ENCODE results near the gene AP1B1. TPM values are rescaled to one million over a fixed set of nuclear protein-coding genes. Genes with fewer than 3 reads are reported as not detected.
A peak's percentile ranks its signal among the peaks of the same experiment; 100 is the strongest.
"Not testable (repeated sequence)": the region's sequence is repeated elsewhere in the genome, so short reads cannot be mapped to it uniquely, and the experiment has no call there.

Gene AP1B1
- total RNA-seq, 1 donor from 2014 or later = 70.3 TPM

DNA sequence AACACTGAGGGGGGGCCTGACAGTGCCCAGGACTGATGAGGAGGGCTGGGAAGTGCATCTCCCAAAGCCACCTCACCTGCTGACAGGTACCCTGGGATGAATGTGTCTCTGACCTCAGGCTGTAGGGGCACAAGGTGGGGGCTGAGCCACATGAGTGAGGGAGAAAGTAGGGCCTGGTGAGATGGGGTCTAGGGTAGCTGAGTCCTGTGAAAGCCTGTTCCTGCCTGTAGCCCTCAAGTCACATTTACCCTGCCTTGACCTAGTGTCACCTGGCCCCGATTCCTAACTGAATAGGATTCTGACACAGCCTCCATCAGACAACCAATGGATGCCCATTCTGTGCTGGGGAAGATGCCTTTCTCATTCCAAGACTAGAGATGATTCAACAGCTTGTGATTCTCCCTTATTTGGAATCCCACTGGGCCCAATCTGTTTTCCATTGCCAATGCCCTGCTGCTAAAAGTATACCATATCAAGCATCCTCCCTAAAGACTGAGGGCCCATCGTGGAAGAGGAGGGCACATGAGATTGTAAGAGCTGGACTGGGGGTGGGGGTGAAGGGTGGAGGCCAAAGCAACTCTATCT is 38.9 kb upstream of the AP1B1 start:
- intact Hi-C loops (cut with DNase I) = no loop called here

DNA sequence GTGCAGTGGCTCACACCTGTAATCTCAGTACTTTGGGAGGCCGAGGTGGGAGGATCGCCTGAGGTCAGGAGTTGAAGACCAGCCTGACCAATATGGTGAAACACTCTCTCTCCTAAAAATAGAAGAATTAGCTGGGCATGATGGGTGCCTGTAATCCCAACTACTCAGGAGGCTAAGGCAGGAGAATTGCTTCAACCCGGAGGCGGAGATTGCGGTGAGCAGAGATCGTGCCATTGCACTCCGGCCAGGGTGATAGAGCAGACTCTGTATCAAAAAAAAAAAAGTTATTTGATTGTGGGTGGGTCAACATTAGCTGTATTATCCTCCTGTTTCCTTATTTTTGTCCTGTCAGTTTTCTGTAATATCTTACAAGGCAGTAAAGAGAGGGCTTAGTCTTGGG is 38.1 kb upstream of the AP1B1 start:
- H3K27me3 ChIP-seq (ENCODE audit: low read depth) = no peaks in the 10 kb centered on the region
- no peak overlapping the region for H3K27ac ChIP-seq
- TF ChIP-seq, protein P1, sequence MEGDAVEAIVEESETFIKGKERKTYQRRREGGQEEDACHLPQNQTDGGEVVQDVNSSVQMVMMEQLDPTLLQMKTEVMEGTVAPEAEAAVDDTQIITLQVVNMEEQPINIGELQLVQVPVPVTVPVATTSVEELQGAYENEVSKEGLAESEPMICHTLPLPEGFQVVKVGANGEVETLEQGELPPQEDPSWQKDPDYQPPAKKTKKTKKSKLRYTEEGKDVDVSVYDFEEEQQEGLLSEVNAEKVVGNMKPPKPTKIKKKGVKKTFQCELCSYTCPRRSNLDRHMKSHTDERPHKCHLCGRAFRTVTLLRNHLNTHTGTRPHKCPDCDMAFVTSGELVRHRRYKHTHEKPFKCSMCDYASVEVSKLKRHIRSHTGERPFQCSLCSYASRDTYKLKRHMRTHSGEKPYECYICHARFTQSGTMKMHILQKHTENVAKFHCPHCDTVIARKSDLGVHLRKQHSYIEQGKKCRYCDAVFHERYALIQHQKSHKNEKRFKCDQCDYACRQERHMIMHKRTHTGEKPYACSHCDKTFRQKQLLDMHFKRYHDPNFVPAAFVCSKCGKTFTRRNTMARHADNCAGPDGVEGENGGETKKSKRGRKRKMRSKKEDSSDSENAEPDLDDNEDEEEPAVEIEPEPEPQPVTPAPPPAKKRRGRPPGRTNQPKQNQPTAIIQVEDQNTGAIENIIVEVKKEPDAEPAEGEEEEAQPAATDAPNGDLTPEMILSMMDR (IDR thresholded peaks at IDR 0.05) = no peak
- no peaks in the 10 kb centered on the region for H3K9me3 ChIP-seq
- intact Hi-C loops (cut with DNase I) = no loop called here
- H3K36me3 ChIP-seq = no peaks in the 10 kb centered on the region
- DNase-seq (no peak), ATAC-seq (no peak)
- H3K4me3 ChIP-seq = no peak overlapping the region
- no peaks in the 10 kb centered on the region for H3K4me1 ChIP-seq

More for the DNA sequence above, 38.9 kb upstream of the AP1B1 start:
- no peaks in the 10 kb centered on the region for H3K9me3 ChIP-seq
- TF ChIP-seq, protein P1 (IDR thresholded peaks at IDR 0.05) = no peak
- H3K27ac ChIP-seq = no peak overlapping the region
- no peak overlapping the region for H3K4me3 ChIP-seq
- no peaks in the 10 kb centered on the region for H3K36me3 ChIP-seq
- DNase-seq (no peak), ATAC-seq (no peak)
- H3K4me1 ChIP-seq = no peaks in the 10 kb centered on the region
- no peaks in the 10 kb centered on the region for H3K27me3 ChIP-seq (ENCODE audit: low read depth)

DNA sequence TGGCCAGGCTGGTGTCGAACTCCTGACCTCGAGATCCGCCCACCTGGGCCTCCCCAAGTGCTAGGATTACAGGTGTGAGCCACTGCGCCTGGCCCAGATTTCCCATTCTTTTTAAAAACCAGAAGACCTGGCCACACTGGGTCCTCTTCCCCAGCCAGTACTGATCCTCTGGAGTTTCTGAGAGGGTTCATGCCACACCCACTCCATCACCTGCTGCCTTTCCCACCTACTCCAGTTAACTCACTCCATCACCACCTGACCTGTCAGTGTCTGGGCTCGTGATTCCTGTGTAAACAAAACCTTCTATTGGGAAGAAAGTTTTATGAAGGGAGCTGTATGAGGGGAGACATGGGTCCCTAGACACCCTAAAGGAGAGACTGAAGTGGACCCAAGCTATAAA is 30.3 kb upstream of the AP1B1 start:
- H3K36me3 ChIP-seq; intact Hi-C loops (cut with DNase I); H3K9me3 ChIP-seq; H3K27ac ChIP-seq; H3K4me3 ChIP-seq; DNase-seq; H3K27me3 ChIP-seq (ENCODE audit: low read depth); ATAC-seq; H3K4me1 ChIP-seq: not testable (repeated sequence)

DNA sequence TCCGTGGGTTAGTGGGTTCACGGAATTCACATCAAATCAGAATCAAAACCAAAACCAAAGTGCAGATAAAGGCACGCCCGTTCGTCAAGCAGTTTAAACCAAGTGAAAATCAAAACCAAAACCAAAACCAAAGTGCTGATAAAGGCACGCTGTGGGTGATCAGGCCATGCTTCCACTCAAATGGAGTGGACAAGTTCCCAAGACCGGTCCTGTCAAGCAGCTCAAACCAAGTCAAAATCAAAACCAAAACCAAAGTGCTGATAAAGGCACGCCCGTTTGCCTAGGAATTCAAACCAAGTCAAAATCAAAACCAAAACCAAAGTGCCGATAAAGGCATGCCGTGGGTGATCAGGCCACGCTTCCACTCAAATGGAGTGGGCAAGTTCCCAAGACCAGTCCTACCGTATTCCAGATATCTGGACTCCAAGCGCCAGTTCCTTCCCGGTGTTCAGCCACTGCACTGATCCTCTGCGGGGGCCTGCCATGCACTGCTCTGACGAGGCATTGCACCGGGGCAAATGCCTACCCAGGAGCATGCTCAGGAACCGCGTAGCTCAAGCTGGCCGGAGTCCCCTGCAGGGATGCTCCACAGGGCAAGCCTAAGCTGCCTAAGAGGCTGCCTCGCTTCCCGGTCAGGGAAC is 26.7 kb upstream of the AP1B1 start:
- H3K4me1 ChIP-seq; H3K27me3 ChIP-seq (ENCODE audit: low read depth); intact Hi-C loops (cut with DNase I); H3K36me3 ChIP-seq; H3K9me3 ChIP-seq: not testable (repeated sequence)
- ATAC-seq (peak; percentile 67 to 82), DNase-seq (peak; percentile 53)
- Histone ChIP-seq H3K27ac (peak overlapping the region; percentile 78), H3K4me3 (peak overlapping the region; percentile 57)

DNA sequence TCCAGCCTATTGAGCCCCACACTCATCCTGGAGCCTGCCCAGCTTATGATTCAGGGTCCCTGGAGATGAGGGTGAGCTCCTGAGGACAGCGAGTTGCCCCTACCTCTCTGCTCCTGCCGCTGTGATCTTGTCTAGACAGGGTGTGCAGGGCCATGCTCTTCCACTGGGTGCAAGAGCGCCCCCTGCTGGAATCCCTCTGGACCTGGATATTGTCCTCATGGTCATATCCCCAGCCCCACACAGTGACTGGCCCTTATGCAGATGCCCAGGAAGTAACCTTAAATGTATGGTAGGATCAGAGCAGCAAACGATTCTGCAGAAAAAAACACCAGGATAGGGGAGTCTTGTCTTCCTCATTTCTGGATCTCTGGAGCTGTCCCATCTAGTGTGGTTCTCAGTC is 24.4 kb upstream of the AP1B1 start:
- H3K36me3 ChIP-seq; H3K27ac ChIP-seq; H3K27me3 ChIP-seq (ENCODE audit: low read depth); H3K4me1 ChIP-seq; H3K4me3 ChIP-seq; DNase-seq; intact Hi-C loops (cut with DNase I); H3K9me3 ChIP-seq: not testable (repeated sequence)
- TF ChIP-seq, protein P1 (IDR thresholded peaks at IDR 0.05) = peak; percentile 46
- peak; percentile 66 to 84 for ATAC-seq

DNA sequence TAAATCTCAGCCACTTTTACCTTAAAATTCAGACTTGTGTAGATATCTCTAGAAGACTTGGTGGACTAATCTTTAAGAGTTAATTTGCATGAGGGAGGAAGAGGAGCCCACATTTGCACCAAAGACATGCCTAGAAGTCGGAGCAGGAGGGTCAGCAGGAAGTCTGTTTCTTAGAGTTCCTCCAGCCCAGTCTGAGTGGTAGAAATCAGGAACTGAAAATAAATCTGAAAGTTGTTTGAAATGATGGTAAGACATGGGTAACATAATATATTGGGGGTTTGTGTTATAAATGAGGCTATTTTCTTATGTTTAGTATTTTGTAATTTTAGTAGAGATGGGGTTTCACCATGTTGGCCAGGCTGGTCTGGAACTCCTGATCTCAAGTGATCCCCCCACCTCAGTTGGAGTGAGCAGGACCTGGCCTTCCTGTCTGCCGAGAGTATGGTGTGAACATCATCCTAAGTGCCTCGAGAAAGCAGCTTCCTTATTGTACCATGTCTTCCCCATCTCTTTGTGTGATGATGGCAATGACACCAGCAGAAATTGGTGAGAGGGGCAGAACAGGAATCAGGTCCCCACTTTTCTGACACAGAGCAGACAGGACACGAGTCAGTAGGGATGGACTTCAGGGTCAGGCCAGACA is 23.3 kb upstream of the AP1B1 start:
- H3K4me1 ChIP-seq; H3K4me3 ChIP-seq; DNase-seq; ATAC-seq; H3K27ac ChIP-seq; H3K36me3 ChIP-seq; H3K27me3 ChIP-seq (ENCODE audit: low read depth); intact Hi-C loops (cut with DNase I); H3K9me3 ChIP-seq: not testable (repeated sequence)

DNA sequence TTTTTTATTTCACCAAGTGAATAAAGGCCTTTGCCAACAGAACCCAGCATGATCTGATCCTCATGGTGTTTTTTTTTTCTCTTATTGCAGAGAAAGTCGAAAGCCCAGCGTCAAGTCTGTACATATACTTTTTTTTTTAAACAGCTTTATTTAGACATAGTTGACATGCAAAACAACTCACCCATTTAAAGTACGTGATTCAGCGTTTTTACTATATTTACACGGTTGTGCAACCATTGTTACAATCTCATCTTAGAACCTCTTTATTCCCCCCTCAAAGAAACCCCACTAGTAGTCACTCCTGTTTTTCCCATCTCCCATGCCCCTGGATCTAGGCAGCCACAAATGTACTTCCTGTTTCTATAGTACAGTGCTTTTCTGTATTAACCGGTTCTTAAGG is 20.6 kb upstream of the AP1B1 start:
- intact Hi-C loops (cut with DNase I) = no loop called here
- Histone ChIP-seq H3K4me3 (no peak overlapping the region), H3K4me1 (no peaks in the 10 kb centered on the region), H3K9me3 (no peaks in the 10 kb centered on the region), H3K27me3 (ENCODE audit: low read depth) (no peaks in the 10 kb centered on the region), H3K27ac (no peak overlapping the region), H3K36me3 (no peaks in the 10 kb centered on the region)
- no peak for ATAC-seq
- TF ChIP-seq, protein P1 (IDR thresholded peaks at IDR 0.05) = no peak
- DNase-seq = no peak

DNA sequence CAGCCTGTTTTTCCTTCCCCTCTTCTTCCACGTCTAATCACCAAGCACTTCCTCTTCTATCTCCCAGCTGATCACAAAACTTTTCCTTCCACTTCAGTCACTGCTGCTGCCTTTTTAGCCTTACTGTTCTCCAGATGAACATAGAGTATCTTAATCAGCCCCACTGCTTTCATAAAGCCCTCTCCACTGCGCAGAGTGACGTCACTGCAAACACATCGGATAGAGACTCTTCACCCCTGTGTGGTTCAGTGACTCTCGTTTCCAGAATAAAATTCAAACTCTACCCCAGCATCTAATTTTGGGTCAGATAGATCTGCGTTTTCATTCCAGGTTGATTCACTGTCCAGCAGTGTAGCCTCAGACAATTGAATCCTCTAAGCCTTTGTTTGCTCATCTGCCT is 13.2 kb upstream of the AP1B1 start:
- H3K27me3 ChIP-seq (ENCODE audit: low read depth); DNase-seq; intact Hi-C loops (cut with DNase I): not testable (repeated sequence)

More for the DNA sequence above, 13.2 kb upstream of the AP1B1 start:
- not testable (repeated sequence) for H3K27ac ChIP-seq, H3K9me3 ChIP-seq, H3K4me1 ChIP-seq, H3K4me3 ChIP-seq, ATAC-seq, H3K36me3 ChIP-seq

All from lower lobe of right lung (tissue), 2 donors.